K562 (cell line): ENCODE results near the gene LDAH. TPM values are rescaled to one million over a fixed set of nuclear protein-coding genes. Genes with fewer than 3 reads are reported as not detected.

Source experiments
- ATAC-seq: fragments of 200-7000 bp; cut with Tn5 transposase; 3 replicates; pipeline ENCODE4 v1.9.1; 2020; ENCODE audit warnings: moderate library complexity
- BruUV-seq: library from RNA; stranded (reverse); fragments of 400-500 nt; replicated peaks from 2 replicates; lab custom pipeline; 2021; lab: Mats Ljungman, UMichigan
- CTCF ChIA-PET: fragments of 300-600 bp; formaldehyde crosslinking; extraction: SDS; loops from one replicate; lab custom pipeline; 2021; ENCODE audit warnings: low intra/inter-chr PET ratio; lab: Yijun Ruan, JAX
- POLR2A ChIA-PET: fragments of 300-600, 350-650 bp; sonication (Branson Sonifier 250); formaldehyde crosslinking; extraction: SDS; loops from one replicate; lab custom pipeline; 2021; ENCODE audit warnings: antibody characterized with exemption, inconsistent platforms; lab: Yijun Ruan, JAX
- DNase-seq, 4 experiments: peaks; one replicate each; pipeline versions ENCODE4 v3.0.0 to v3.0.0-alpha.2; 2011 to 2018; ENCODE audit warnings: low spot score in 3 of 4, mixed read lengths in 3 of 4; ENCODE audit errors: extremely low read depth in 1 of 4
- FAIRE-seq: peaks from 2 replicates; lab custom pipeline; 2011; peaks lifted over from hg19 to GRCh38; lab: Jason Lieb, UNC
- H2AFZ ChIP-seq: 2 replicates; pipeline ENCODE4 v1.6.0; 2011; ENCODE audit warnings: low read depth, low read length, control low read depth, inconsistent platforms
- H3K27ac ChIP-seq: fragments of 200-600 bp; 3 replicates; pipeline ENCODE4 v1.8.0; 2011; ENCODE audit warnings: low read depth, mild to moderate bottlenecking, control low read depth, inconsistent platforms, low read length, moderate library complexity, mixed read lengths; ENCODE audit errors: extremely low read depth
- H3K27me3 ChIP-seq, 2 experiments: fragments of 300-600 bp in 1 of 2; 2 replicates in 1 of 2; 3 replicates in 1 of 2; pipeline versions ENCODE4 v1.6.0 to v1.8.0; 2011; ENCODE audit warnings: inconsistent platforms in 2 of 2, low read length in 2 of 2, mild to moderate bottlenecking in 1 of 2, mixed read lengths in 1 of 2, moderate library complexity in 1 of 2; ENCODE audit not compliant: control insufficient read depth in 2 of 2, insufficient read depth in 2 of 2
- H3K36me3 ChIP-seq: fragments of 300-600 bp; 3 replicates; pipeline ENCODE4 v1.8.0; 2011; ENCODE audit warnings: mild to moderate bottlenecking, low read length, inconsistent platforms; ENCODE audit not compliant: control insufficient read depth, insufficient read depth
- H3K4me1 ChIP-seq, 2 experiments: fragments of 200-600 bp in 1 of 2; replicated peaks in 1 of 2; 2 replicates in 1 of 2; 3 replicates in 1 of 2; pipeline versions ENCODE4 v1.5.1 to v1.8.0; 2011; ENCODE audit warnings: inconsistent platforms in 2 of 2, low read length in 2 of 2, mild to moderate bottlenecking in 1 of 2, mixed read lengths in 1 of 2, moderate library complexity in 1 of 2; ENCODE audit not compliant: control insufficient read depth in 2 of 2, insufficient read depth in 2 of 2
- H3K4me2 ChIP-seq: 2 replicates; pipeline ENCODE4 v1.6.1; 2011; ENCODE audit warnings: low read length, control low read depth, inconsistent platforms, mixed read lengths; ENCODE audit not compliant: insufficient read depth
- H3K4me3 ChIP-seq: fragments of 200-600 bp; sonication (generic), shearing (Covaris generic); 2 replicates; pipeline ENCODE4 v1.5.1; 2016; ENCODE audit warnings: control low read depth, inconsistent platforms
- H3K79me2 ChIP-seq: fragments of 200-600 bp; 3 replicates; pipeline ENCODE4 v1.8.0; 2011; ENCODE audit warnings: low read length, inconsistent platforms; ENCODE audit not compliant: control insufficient read depth, insufficient read depth
- H3K9ac ChIP-seq, 2 experiments: 2 replicates each; pipeline versions ENCODE4 v1.6.0 to v1.6.1; 2011; ENCODE audit warnings: low read depth in 2 of 2, low read length in 2 of 2, control low read depth in 1 of 2, inconsistent platforms in 1 of 2, mild to moderate bottlenecking in 1 of 2, mixed read lengths in 1 of 2; ENCODE audit not compliant: insufficient read depth in 1 of 2
- H3K9me1 ChIP-seq: one replicate; pipeline ENCODE4 v1.6.0; 2011; ENCODE audit warnings: inconsistent platforms, mild to moderate bottlenecking, low read length, moderate library complexity; ENCODE audit not compliant: control insufficient read depth, insufficient read depth
- H3K9me3 ChIP-seq: replicated peaks from 2 replicates; pipeline ENCODE4 v1.5.1; 2011; ENCODE audit warnings: low read depth, low read length, inconsistent platforms; ENCODE audit not compliant: control insufficient read depth, insufficient read depth
- H4K20me1 ChIP-seq: replicated peaks from 2 replicates; pipeline ENCODE4 v1.6.1; 2011; ENCODE audit warnings: low read length, inconsistent platforms, mixed read lengths; ENCODE audit not compliant: control insufficient read depth, insufficient read depth
- CREM ChIP-seq: IDR thresholded peaks from 2 replicates; pipeline ENCODE4 v1.6.1; 2014; ENCODE audit warnings: antibody characterized with exemption, low read depth
- CTCF ChIP-seq, 3 experiments: IDR thresholded peaks in 2 of 3; conservative IDR thresholded peaks in 1 of 3; 2 replicates each; pipeline ENCODE4 v1.5.1; 2011 to 2012; ENCODE audit warnings: low read length in 3 of 3, mild to moderate bottlenecking in 3 of 3, control low read depth in 2 of 3, improper control_type of control experiment in 1 of 3, inconsistent platforms in 1 of 3, low read depth in 1 of 3, mixed read lengths in 1 of 3, moderate library complexity in 1 of 3; ENCODE audit not compliant: insufficient read depth in 2 of 3
- FUS ChIP-seq: fragments of 200-400 bp; formaldehyde crosslinking; optimal IDR thresholded peaks from 2 replicates; pipeline ENCODE3; 2017; ENCODE audit warnings: low read depth, low read length
- MED1 ChIP-seq: sonication (generic); formaldehyde crosslinking; IDR thresholded peaks from 2 replicates; pipeline ENCODE4 v1.8.1; 2023; ENCODE audit warnings: missing genetic modification reagents, borderline replicate concordance
- MXD1 ChIP-seq: fragments of 250-450 bp; sonication (Bioruptor Pico); IDR thresholded peaks from 2 replicates; pipeline ENCODE4 v1.8.0; 2021; ENCODE audit warnings: borderline replicate concordance, mild to moderate bottlenecking, moderate library complexity; ENCODE audit not compliant: poor library complexity, severe bottlenecking
- POLR2H ChIP-seq: IDR thresholded peaks from 2 replicates; pipeline ENCODE4 v1.6.1; 2016; ENCODE audit warnings: missing genetic modification characterization, low read depth, mild to moderate bottlenecking, control low read depth, missing compliant biosample characterization, moderate library complexity
- ZNF143 ChIP-seq: sonication (generic); formaldehyde crosslinking; IDR thresholded peaks from 2 replicates; pipeline ENCODE4 v1.9.0; 2022; ENCODE audit warnings: mild to moderate bottlenecking, missing genetic modification reagents
- ZNF3 ChIP-seq: fragments of 250-450 bp; sonication (Bioruptor Pico); IDR thresholded peaks from 2 replicates; pipeline ENCODE4 v1.5.0; 2021; ENCODE audit warnings: mild to moderate bottlenecking, moderate library complexity
- ZNF780A ChIP-seq: fragments of 250-450 bp; sonication (Bioruptor Pico); IDR thresholded peaks from 2 replicates; pipeline ENCODE4 v1.5.0; 2021; ENCODE audit warnings: mild to moderate bottlenecking
- WGBS: fragments of 100-300 bp; shearing (Covaris generic); methylation state at CpG from one replicate; pipeline ENCODE4 v1.1.6; 2016; ENCODE audit warnings: low coverage, mixed read lengths; ENCODE audit not compliant: insufficient coverage; ENCODE audit errors: missing lambda C conversion rate; 5-methylcytosine and 5-hydroxymethylcytosine counted together
- in situ Hi-C: fragments of 300-500 bp; cut with MboI; formaldehyde crosslinking; loops from 4 replicates; pipeline ENCODE4 v1.15.0; 2018; ENCODE audit warnings: inconsistent platforms, mixed read lengths
- intact Hi-C: fragments of 100-400 bp; cut with micrococcal nuclease; formaldehyde crosslinking; loops from 2 replicates; pipeline ENCODE4 v1.14.2; 2022
- polyA plus RNA-seq, 8 experiments: library from polyadenylated mRNA; depleted of rRNA in 4 of 8; stranded (reverse) in 5 of 8; unstranded in 3 of 8; fragments of >200 nt; fragmentation: Nextera tagmentation in 2 of 8; fragmentation: Illumina TruSeq in 1 of 8; extraction: Ambion mirVana in 2 of 8; extraction: Trizol in 1 of 8; gene quantifications; 2 replicates each; pipeline versions ENCODE4 v1.2.1 to v1.2.3, GENCODE V29; 2011 to 2014; ENCODE audit warnings: inconsistent platforms in 1 of 8, missing spikeins in 1 of 8
- total RNA-seq, 7 experiments: library from RNA; depleted of rRNA in 6 of 7; stranded (reverse); fragments of >200 nt in 6 of 7; fragmentation: Illumina TruSeq in 2 of 7; extraction: Trizol in 2 of 7; gene quantifications; 2 replicates each; pipeline versions ENCODE4 v1.2.1 to v1.2.3, GENCODE V29; 2011 to 2021; ENCODE audit warnings: low replicate concordance in 1 of 7

The LDAH gene
- total and polyA plus RNA-seq, 9 of the 15 experiments (the other 6 are each of a cell fraction or from before 2014, with no cell fraction given), result 22.3 to 60.1 (median 40.0) TPM

DNA sequence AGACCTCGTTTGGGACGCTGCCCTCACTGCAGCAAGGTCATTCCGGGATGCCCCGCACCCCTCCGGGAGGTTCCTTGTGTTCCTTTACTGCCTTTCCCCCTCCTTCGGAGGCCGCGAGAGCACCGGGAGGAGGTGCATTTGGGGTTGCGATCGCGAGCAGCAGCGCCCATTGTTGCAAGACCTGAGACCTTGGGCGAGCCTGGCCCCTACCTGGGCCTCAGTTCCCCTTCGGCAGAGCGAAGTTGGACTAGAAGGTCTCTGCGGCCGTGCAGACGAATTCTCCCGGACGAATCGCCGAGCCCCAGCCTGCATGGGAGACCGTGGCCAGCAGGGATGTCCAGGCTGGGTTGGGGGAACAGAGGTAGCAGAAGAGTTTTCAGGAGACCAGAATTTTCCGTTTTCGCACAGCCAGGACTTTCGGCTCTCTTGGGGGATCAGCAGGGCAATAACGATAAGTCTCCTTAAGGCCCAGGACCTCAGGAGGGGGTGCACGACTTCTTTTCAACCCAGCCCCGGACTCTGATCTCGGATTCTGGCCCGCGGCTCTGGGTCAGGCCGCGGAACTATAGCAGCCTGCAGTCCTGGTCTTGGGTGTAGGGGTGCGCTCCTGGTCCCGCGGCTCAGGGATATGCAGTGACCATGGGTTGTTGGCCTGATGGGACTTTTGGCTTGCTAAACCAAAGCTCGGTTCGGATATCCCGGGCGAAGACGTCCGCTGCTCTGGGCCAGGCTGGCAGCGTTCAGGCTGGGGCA, 153.2 kb downstream of the LDAH start:
- Histone ChIP-seq H3K27ac (no peak overlapping the region), H2AFZ (no peak overlapping the region), H3K79me2 (no peaks in the 10 kb centered on the region), H3K4me3 (no peak overlapping the region), H3K27me3 (peaks cover 30 to 78% of the 10 kb centered on the region in 2 experiments), H3K9me3 (no peaks in the 10 kb centered on the region), H3K36me3 (no peaks in the 10 kb centered on the region), H3K4me2 (no peak overlapping the region), H3K4me1 (peaks cover 0 to 32% of the 10 kb centered on the region in 2 experiments; a peak in 2 of 5 replicates), H3K9me1 (no peaks in the 10 kb centered on the region), H4K20me1 (no peaks in the 10 kb centered on the region; the same call in 1 of the 2 replicates), H3K9ac (no peak overlapping the region)
- WGBS, result 29% methylated on average over 32 of the region's 45 CpGs
- in situ Hi-C loops, result loop anchor here (25.0 kb wide), 1 partner anchor 593 kb away; no protein-coding TSS in a partner anchor
- FAIRE-seq (no peak), ATAC-seq (no peak), DNase-seq (no peak)
- ChIA-PET CTCF (no interaction called here), POLR2A (interaction anchor here (1.0 kb wide), 1 partner anchor 9 kb away, joined by 3 read pairs; no protein-coding TSS in a partner anchor)
- intact Hi-C loops, result loop anchor here (10.0 kb wide), 3 partner anchors 115 to 645 kb away; no protein-coding TSS in a partner anchor
- TF ChIP-seq CTCF (IDR thresholded peaks at IDR 0.05 in 2 of 3, conservative IDR thresholded peaks at IDR 0.05 in 1 of 3; ENCODE audit: insufficient read depth in 2 of 3, low read depth in 1 of 3, low read length in 3 of 3) (no peak), MED1 (CRISPR knock-in tag) (no peak), ZNF780A (CRISPR knock-in tag) (no peak), ZNF3 (CRISPR knock-in tag) (no peak), CREM (no peak), MXD1 (no peak), ZNF143 (CRISPR knock-in tag) (no peak), FUS (no peak), POLR2H (no peak)
- BruUV-seq, result no TSS peak
